HG02885 (cell line): ENCODE results near the gene CDK5RAP1.

Source experiments
- ATAC-seq: cut with Tn5 transposase; IDR thresholded peaks from one replicate; pipeline ENCODE4 v1.9.1; 2021; ENCODE audit warnings: mild to moderate bottlenecking; ENCODE audit not compliant: unreplicated experiment, poor library complexity

CDK5RAP1 gene

DNA sequence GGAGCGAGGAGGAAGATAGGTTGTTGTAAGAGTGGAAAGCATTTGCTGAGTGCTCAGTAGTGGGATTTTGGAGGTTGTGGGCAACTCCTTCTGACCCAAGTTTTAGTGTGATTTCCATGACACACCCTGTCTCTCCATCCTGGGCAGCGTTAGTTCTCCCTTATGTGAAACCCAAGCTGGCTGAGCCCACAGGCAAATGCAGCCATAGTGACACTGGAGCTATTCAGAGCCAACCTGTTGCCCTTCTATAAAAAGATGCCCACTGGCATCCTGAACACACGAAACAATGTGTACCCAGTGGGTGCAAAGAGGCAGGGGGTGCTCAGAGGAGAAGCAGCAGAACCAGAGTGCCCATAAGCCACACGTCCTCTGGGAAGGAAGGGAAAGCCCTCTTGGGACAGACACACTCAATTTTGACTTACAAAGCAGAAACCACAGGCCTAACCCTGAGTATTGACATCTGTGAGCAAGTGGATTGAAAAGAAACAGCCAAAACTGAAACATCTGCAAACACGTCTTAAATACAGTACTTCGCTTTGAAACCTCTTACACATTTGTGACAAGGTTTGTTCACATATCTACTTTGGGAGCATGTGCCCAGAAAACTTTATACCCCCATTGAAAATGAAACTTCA is 63.7 kb downstream of the CDK5RAP1 start:
- peak; percentile 56 for ATAC-seq

GRCh38 chr20:33337119-33337518 is 64.2 kb downstream of the CDK5RAP1 start:
- no peak for ATAC-seq

DNA sequence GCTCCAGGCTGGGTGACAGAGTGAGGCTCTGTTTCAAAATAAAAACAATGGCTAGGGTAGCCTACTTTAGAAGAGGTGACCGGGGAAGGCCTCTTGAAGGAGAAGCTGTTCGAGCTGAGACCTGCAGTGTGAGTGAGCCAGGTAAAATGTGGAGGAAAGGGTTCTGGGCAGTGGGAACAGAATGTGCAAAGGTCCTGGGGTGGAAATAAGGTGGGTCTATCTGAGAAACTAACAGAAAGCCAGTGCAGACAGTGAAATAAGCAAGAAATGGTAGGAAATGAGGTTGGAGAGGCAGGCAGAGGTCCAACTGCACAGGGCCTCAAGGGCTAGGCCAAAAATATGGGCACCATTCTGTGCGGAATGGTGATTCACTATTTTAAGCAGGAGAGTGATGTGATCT is 64.9 kb downstream of the CDK5RAP1 start:
- ATAC-seq: no peak

- no peak for ATAC-seq
Observed at GRCh38 chr20:33334111-33334510, 67.2 kb downstream of the CDK5RAP1 start.

GRCh38 chr20:33333616-33334015 is 67.7 kb downstream of the CDK5RAP1 start:
- no peak for ATAC-seq

- no peak for ATAC-seq
Observed at GRCh38 chr20:33332905-33333456, 68.3 kb downstream of the CDK5RAP1 start.

GRCh38 chr20:33328157-33329137 is 72.9 kb downstream of the CDK5RAP1 start:
- ATAC-seq: no peak

- no peak for ATAC-seq
Observed at GRCh38 chr20:33325350-33325749, 76.0 kb downstream of the CDK5RAP1 start.

GRCh38 chr20:33323236-33323635 is 78.1 kb downstream of the CDK5RAP1 start:
- no peak for ATAC-seq

- ATAC-seq: no peak
Observed at GRCh38 chr20:33322456-33322855, 78.9 kb downstream of the CDK5RAP1 start.

DNA sequence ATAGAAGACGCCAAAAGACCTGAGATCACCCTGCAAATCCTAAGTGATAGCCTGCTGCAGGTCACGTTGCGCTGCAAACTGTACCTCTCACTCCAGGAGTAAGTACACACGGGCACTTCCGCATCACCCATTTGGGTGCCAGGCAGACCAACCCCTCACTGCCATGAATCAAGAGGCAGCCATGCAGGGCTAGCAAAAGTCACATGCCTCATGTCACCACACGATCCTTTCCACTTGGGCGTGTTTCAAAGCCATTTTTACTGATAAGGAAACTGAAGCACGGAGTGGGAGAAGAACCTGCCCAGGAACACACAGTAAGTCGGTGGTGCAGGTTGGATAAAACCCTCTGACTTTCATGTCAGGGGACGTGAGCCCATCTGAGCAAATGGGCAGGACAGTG is 81.3 kb downstream of the CDK5RAP1 start:
- no peak for ATAC-seq

GRCh38 chr20:33318096-33318429 is 83.3 kb downstream of the CDK5RAP1 start:
- no peak for ATAC-seq

GRCh38 chr20:33317424-33318095 is 83.8 kb downstream of the CDK5RAP1 start:
- ATAC-seq: no peak

DNA sequence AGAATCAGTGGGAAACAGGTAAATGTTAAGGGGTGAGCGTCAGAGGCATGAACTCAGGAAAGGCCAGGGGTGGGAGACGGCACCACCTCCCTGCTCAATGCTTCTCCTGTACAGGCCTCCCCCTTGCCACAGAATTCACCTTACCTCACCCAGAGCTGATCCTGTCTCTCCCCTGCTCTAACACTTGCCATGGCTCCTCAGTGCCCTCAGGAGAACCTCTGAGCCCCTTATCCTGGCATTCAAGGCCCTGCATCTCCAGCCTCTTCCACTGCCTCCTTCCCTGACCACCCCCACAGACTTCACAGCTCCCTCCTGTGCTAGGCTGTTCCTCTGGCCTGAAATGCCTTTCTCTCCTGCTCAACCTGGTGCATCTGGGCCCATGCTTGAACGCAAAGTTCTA is 84.4 kb downstream of the CDK5RAP1 start:
- ATAC-seq: no peak

- no peak for ATAC-seq
Observed at GRCh38 chr20:33316343-33316742, 85.0 kb downstream of the CDK5RAP1 start.

DNA sequence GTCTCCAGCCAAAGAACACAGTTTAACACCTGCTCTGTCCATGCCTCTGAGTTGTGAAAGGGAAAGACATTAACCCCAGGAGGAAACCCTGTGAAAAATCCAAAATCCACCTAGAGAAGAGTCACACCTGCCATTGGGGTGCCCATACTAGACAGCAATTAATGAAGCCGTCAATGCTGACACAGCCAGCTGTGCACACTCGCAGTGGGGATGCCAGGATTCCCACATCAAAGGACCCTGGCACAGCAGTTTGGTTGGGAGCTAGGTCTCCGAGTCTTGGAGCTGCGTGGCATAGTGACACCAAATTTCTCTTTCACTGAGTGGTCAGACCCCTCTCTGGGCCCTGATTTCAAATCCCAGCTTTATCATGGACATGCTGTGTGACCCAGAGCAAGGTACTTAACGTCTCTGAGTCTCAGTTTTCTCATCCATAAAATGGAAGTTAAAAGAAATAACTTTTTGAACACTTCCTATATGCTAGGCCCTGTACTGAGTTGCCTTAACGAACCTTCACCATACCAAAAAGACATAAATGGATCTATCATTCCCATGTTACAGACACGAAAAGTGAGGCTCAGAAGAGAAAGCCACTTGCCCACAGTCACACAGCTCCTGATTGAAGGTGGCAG is 87.5 kb downstream of the CDK5RAP1 start:
- no peak for ATAC-seq

DNA sequence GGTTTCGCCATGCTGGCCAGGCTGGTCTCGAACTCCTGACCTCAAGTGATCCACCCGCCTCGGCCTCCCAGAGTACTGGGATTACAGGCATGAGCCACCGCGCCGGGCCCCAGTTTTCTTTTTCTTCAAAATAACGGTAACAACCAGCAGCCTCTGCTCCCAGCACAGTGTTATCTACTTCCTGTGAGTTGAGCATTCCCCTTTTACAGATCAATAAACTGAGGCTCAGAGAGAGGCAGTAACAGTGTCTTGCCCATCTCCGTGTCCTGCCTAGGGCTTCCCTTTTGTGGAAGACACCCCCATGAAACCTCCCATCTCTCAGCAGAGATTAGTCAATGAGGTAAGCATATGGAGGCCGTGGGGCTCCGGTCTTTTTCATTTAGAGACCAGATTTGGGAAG is 88.7 kb downstream of the CDK5RAP1 start:
- ATAC-seq: no peak

DNA sequence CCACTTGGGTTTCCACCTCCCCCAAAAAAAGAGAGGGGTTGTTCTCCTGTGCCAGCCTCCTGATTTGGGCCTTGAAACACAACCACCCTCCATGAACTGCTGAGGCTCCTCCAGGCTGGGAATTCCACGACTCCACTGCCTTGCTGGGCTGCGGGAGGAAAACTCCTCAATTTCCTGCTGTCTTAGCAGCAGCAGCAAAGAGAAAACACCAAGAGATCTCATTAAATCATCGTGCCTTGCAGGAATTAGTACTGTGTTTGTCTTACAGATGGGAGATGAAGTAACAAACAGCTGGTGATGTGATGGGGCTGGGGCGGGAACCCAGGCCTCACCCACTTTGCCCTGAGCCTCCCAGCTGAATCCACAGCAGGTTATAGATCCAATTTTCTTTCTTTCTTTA is 89.3 kb downstream of the CDK5RAP1 start:
- ATAC-seq: no peak

GRCh38 chr20:33311011-33311410 is 90.3 kb downstream of the CDK5RAP1 start:
- ATAC-seq: no peak

GRCh38 chr20:33310327-33310899 is 90.9 kb downstream of the CDK5RAP1 start:
- ATAC-seq: no peak
